A673 (cell line): Measurements from ENCODE around the gene EXOC6B. TPM values are rescaled to one million over a fixed set of nuclear protein-coding genes. Genes with fewer than 3 reads are reported as not detected.

ENCODE experiments used
- BruUV-seq: library from RNA; stranded (reverse); fragments of 400-500 nt; replicated peaks from 2 replicates; lab custom pipeline; 2021; lab: Mats Ljungman, UMichigan
- CTCF ChIA-PET: fragments of 300-600 bp; sonication (Branson Sonifier 250); formaldehyde crosslinking; loops from one replicate; lab custom pipeline; 2022; ENCODE audit warnings: antibody characterized with exemption; lab: Charles Lee
- POLR2A ChIA-PET: fragments of 300-600 bp; sonication (Branson Sonifier 250); formaldehyde crosslinking; loops from one replicate; lab custom pipeline; 2022; ENCODE audit warnings: antibody characterized with exemption; ENCODE audit not compliant: low non-redundant PET; lab: Charles Lee
- DNase-seq: peaks from one replicate; pipeline ENCODE4 v3.0.0-alpha.2; 2015; ENCODE audit warnings: low spot score
- H3K27ac ChIP-seq: fragments of 200-600 bp; sonication (generic); 2 replicates; pipeline ENCODE4 v1.5.1; 2016; ENCODE audit warnings: mixed run types, low read depth, mild to moderate bottlenecking, mixed read lengths, antibody characterized with exemption, low read length; ENCODE audit not compliant: poor library complexity, severe bottlenecking
- H3K27me3 ChIP-seq: fragments of 200-600 bp; sonication (generic); replicated peaks from 2 replicates; pipeline ENCODE4 v1.6.1; 2017; ENCODE audit warnings: mixed run types, low read depth, mild to moderate bottlenecking, mixed read lengths, antibody characterized with exemption, low read length; ENCODE audit not compliant: insufficient read depth, poor library complexity
- H3K36me3 ChIP-seq: fragments of 200-600 bp; sonication (generic); 2 replicates; pipeline ENCODE4 v1.6.1; 2016; ENCODE audit warnings: mixed run types, mild to moderate bottlenecking, mixed read lengths, antibody characterized with exemption, low read length; ENCODE audit not compliant: insufficient read depth, poor library complexity, severe bottlenecking
- H3K4me1 ChIP-seq: fragments of 200-600 bp; sonication (generic); 2 replicates; pipeline ENCODE4 v1.6.1; 2017; ENCODE audit warnings: mixed run types, mild to moderate bottlenecking, mixed read lengths, antibody characterized with exemption, low read length; ENCODE audit not compliant: insufficient read depth, poor library complexity, severe bottlenecking
- H3K4me3 ChIP-seq: fragments of 200-600 bp; sonication (generic); 2 replicates; pipeline ENCODE4 v1.5.1; 2016; ENCODE audit warnings: low read depth, mixed run types, mild to moderate bottlenecking, mixed read lengths, low read length; ENCODE audit not compliant: poor library complexity, severe bottlenecking
- H3K9me3 ChIP-seq: fragments of 200-600 bp; sonication (generic); 2 replicates; pipeline ENCODE4 v1.6.1; 2016; ENCODE audit warnings: mixed run types, low read depth, mild to moderate bottlenecking, mixed read lengths, antibody characterized with exemption, low read length; ENCODE audit not compliant: poor library complexity, severe bottlenecking
- CTCF ChIP-seq: fragments of 300-800, 200-600 bp; sonication (generic); conservative IDR thresholded peaks from 2 replicates; pipeline ENCODE4 v1.5.1; 2017; ENCODE audit warnings: low read depth, mild to moderate bottlenecking, antibody characterized with exemption, low read length, moderate library complexity, mixed read lengths
- EZH2 ChIP-seq: fragments of 200-600 bp; sonication (generic); IDR thresholded peaks from 2 replicates; pipeline ENCODE4 v1.6.1; 2017; ENCODE audit warnings: borderline replicate concordance, low read depth, mild to moderate bottlenecking, mixed read lengths, antibody characterized with exemption, low read length; ENCODE audit not compliant: poor library complexity, severe bottlenecking
- intact Hi-C: fragments of 100-400 bp; cut with micrococcal nuclease; formaldehyde crosslinking; loops from one replicate; pipeline ENCODE4 v1.10.0; 2022; ENCODE audit not compliant: unreplicated experiment
- total RNA-seq: library from RNA; stranded (reverse); gene quantifications from 2 replicates; pipeline ENCODE4 v1.2.3, GENCODE V29; 2021

The EXOC6B gene
- total RNA-seq, 1 experiment from 2014 or later = 138 TPM

- CTCF ChIA-PET = no interaction called here
- no TSS peak for BruUV-seq
- H3K27ac ChIP-seq = no peak overlapping the region
- no peak for DNase-seq
- H3K27me3 ChIP-seq = no peaks in the 10 kb centered on the region
- TF ChIP-seq EZH2 (no peak), CTCF (no peak)
- intact Hi-C loops = no loop called here
- POLR2A ChIA-PET = no interaction called here
- peaks cover 4% of the 10 kb centered on the region for H3K4me1 ChIP-seq
- no peak overlapping the region for H3K4me3 ChIP-seq
- no peaks in the 10 kb centered on the region for H3K9me3 ChIP-seq
- H3K36me3 ChIP-seq = no peaks in the 10 kb centered on the region
Observed at GRCh38 chr2:72696559-72696958, 129.3 kb downstream of the EXOC6B start.

GRCh38 chr2:72695676-72696075, 130.2 kb downstream of the EXOC6B start:
- intact Hi-C loops = no loop called here
- no peak overlapping the region for H3K4me3 ChIP-seq
- H3K4me1 ChIP-seq = peaks cover 4% of the 10 kb centered on the region
- TF ChIP-seq EZH2 (no peak), CTCF (no peak)
- BruUV-seq = no TSS peak
- ChIA-PET CTCF (no interaction called here), POLR2A (no interaction called here)
- no peaks in the 10 kb centered on the region for H3K27me3 ChIP-seq
- H3K27ac ChIP-seq = no peak overlapping the region
- DNase-seq = no peak
- no peaks in the 10 kb centered on the region for H3K9me3 ChIP-seq
- H3K36me3 ChIP-seq = no peaks in the 10 kb centered on the region

GRCh38 chr2:72694715-72695496, 130.9 kb downstream of the EXOC6B start:
- POLR2A ChIA-PET = no interaction called here
- no peak overlapping the region for H3K27ac ChIP-seq

More at GRCh38 chr2:72694715-72695496, 130.9 kb downstream of the EXOC6B start:
- H3K4me1 ChIP-seq = peaks cover 4% of the 10 kb centered on the region
- no peaks in the 10 kb centered on the region for H3K27me3 ChIP-seq
- H3K9me3 ChIP-seq = no peaks in the 10 kb centered on the region
- BruUV-seq = no TSS peak
- TF ChIP-seq CTCF = no peak
- TF ChIP-seq EZH2 = no peak
- H3K4me3 ChIP-seq = no peak overlapping the region
- DNase-seq = no peak
- intact Hi-C loops = no loop called here
- no peaks in the 10 kb centered on the region for H3K36me3 ChIP-seq
- CTCF ChIA-PET = no interaction called here
